Measurements from ENCODE around the gene EHD1. TPM values are rescaled to one million over a fixed set of nuclear protein-coding genes. Genes with fewer than 3 reads are reported as not detected.
A peak's percentile ranks its signal among the peaks of the same experiment; 100 is the strongest.

EHD1 gene
- total RNA-seq, 2 experiments from 2014 or later, result 71.0 to 73.6 TPM

- Mint-ChIP-seq H3K9me3 (ENCODE audit: low read depth) (no peaks in the 10 kb centered on the region), H3K36me3 (ENCODE audit: low read depth) (peaks cover 59% of the 10 kb centered on the region), H3K4me3 (peak overlapping the region; percentile 45), H3K4me1 (peaks cover 95% of the 10 kb centered on the region), H3K27me3 (no peaks in the 10 kb centered on the region), H3K27ac (peak overlapping the region; percentile 84)
- DNase-seq (peak; percentile 86), ATAC-seq (peak; percentile 22)
- ChIA-PET POLR2A (interaction anchor here (0.7 to 2.8 kb wide), 3 partner anchors 8 to 641 kb away, joined by 3 to 24 read pairs (median 5); no protein-coding TSS in a partner anchor), CTCF (interaction anchor here (0.6 to 15.7 kb wide), 6 partner anchors 9 to 644 kb away, joined by 3 to 377 read pairs (median 13); partner anchors contain the start of gene CDC42BPG)
- intact Hi-C loops (cut with DNase I, micrococcal nuclease), result loop anchor here (2.0 to 5.0 kb wide), 3 partner anchors 79 to 566 kb away; partner anchors contain the start of genes NEAT1 (in 1 of the 2) and SF1 (in 1 of the 2)
Observed at GRCh38 chr11:64856382-64857227, 21.8 kb downstream of the EHD1 start.

GRCh38 chr11:64855596-64856304 is 22.7 kb downstream of the EHD1 start:
- ATAC-seq (no peak), DNase-seq (peak; percentile 33)
- ChIA-PET POLR2A (interaction anchor here (0.7 to 2.8 kb wide), 4 partner anchors 9 to 641 kb away, joined by 3 to 24 read pairs (median 4); no protein-coding TSS in a partner anchor), CTCF (interaction anchor here (3.5 to 15.7 kb wide), 3 partner anchors 8 to 37 kb away, joined by 20 to 377 read pairs (median 89); partner anchors contain the start of gene CDC42BPG)
- H3K4me3 Mint-ChIP-seq, result peak overlapping the region; percentile 45
- peaks cover 54% of the 10 kb centered on the region for H3K36me3 Mint-ChIP-seq (ENCODE audit: low read depth)
- no peaks in the 10 kb centered on the region for H3K27me3 Mint-ChIP-seq
- no peaks in the 10 kb centered on the region for H3K9me3 Mint-ChIP-seq (ENCODE audit: low read depth)
- H3K27ac Mint-ChIP-seq, result peak overlapping the region; percentile 84
- H3K4me1 Mint-ChIP-seq, result peaks cover 95% of the 10 kb centered on the region
- intact Hi-C loops (cut with DNase I, micrococcal nuclease), result loop anchor here (2.0 to 5.0 kb wide), 3 partner anchors 78 to 567 kb away; partner anchors contain the start of genes NEAT1 (in 1 of the 2) and SF1 (in 1 of the 2)

- H3K4me3 Mint-ChIP-seq, result peak overlapping the region; percentile 45
- intact Hi-C loops (cut with DNase I, micrococcal nuclease), result loop anchor here (5.0 kb wide), 2 partner anchors 78 to 567 kb away; partner anchors contain the start of genes NEAT1 (in 1 of the 2) and SF1 (in 1 of the 2)
- H3K9me3 Mint-ChIP-seq (ENCODE audit: low read depth), result no peaks in the 10 kb centered on the region
Observed at GRCh38 chr11:64854534-64855502, 23.6 kb downstream of the EHD1 start.

DNA sequence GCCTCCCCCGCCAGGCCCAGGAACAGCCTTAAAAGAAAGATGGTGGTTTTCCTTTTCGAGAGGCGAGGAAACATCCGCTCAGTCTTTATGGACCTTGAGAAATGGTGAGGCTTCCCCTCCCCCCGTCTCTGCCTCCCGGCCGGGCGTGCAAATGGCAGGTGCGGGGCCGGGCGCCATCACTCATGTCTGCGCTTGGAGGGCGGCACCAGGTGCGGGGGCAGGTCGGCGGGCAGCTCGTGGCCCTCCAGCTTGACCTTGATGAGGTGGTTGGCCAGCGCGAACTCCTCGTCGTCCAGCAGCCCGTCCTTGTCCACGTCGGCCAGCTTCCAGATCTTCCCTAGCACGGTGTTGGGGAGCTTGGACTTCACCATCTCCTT is 24.3 kb downstream of the EHD1 start:
- Mint-ChIP-seq H3K36me3 (ENCODE audit: low read depth) (peaks cover 47% of the 10 kb centered on the region), H3K27me3 (no peaks in the 10 kb centered on the region), H3K27ac (no peak overlapping the region), H3K4me3 (no peak overlapping the region), H3K4me1 (peaks cover 91% of the 10 kb centered on the region), H3K9me3 (ENCODE audit: low read depth) (no peaks in the 10 kb centered on the region)
- DNase-seq, result no peak
- POLR2A ChIA-PET, result interaction anchor here (1.1 to 1.8 kb wide), 3 partner anchors 14 to 24 kb away, joined by 3 to 7 read pairs (median 6); partner anchors contain the start of gene EHD1
- CTCF ChIA-PET, result interaction anchor here (1.3 to 15.7 kb wide), 4 partner anchors 6 to 38 kb away, joined by 10 to 377 read pairs (median 50); partner anchors contain the start of gene CDC42BPG
- intact Hi-C loops (cut with DNase I, micrococcal nuclease), result no loop called here
- ATAC-seq, result no peak

More at GRCh38 chr11:64854534-64855502, 23.6 kb downstream of the EHD1 start:
- ATAC-seq (no peak), DNase-seq (peak; percentile 65)
- peaks cover 49% of the 10 kb centered on the region for H3K36me3 Mint-ChIP-seq (ENCODE audit: low read depth)
- H3K27ac Mint-ChIP-seq, result peak overlapping the region; percentile 84
- POLR2A ChIA-PET, result interaction anchor here (0.9 to 2.8 kb wide), 4 partner anchors 10 to 33 kb away, joined by 3 to 24 read pairs (median 5); partner anchors contain the start of gene EHD1
- peaks cover 93% of the 10 kb centered on the region for H3K4me1 Mint-ChIP-seq
- CTCF ChIA-PET, result interaction anchor here (2.5 to 15.7 kb wide), 4 partner anchors 7 to 38 kb away, joined by 10 to 377 read pairs (median 54); partner anchors contain the start of gene CDC42BPG
- H3K27me3 Mint-ChIP-seq, result no peaks in the 10 kb centered on the region

GRCh38 chr11:64853709-64854108 is 24.7 kb downstream of the EHD1 start:
- H3K36me3 Mint-ChIP-seq (ENCODE audit: low read depth), result peaks cover 44% of the 10 kb centered on the region
- peaks cover 91% of the 10 kb centered on the region for H3K4me1 Mint-ChIP-seq
- intact Hi-C loops (cut with DNase I, micrococcal nuclease), result loop anchor here in 1 of 2 experiments (2.0 kb wide), 1 partner anchor 15 kb away; no protein-coding TSS in a partner anchor
- H3K9me3 Mint-ChIP-seq (ENCODE audit: low read depth), result no peaks in the 10 kb centered on the region
- H3K27ac Mint-ChIP-seq, result no peak overlapping the region
- no peak overlapping the region for H3K4me3 Mint-ChIP-seq
- ATAC-seq (no peak), DNase-seq (peak; percentile 19)
- POLR2A ChIA-PET, result interaction anchor here (0.6 to 1.8 kb wide), 5 partner anchors 11 to 65 kb away, joined by 3 to 11 read pairs (median 6); partner anchors contain the start of gene EHD1
- no peaks in the 10 kb centered on the region for H3K27me3 Mint-ChIP-seq
- CTCF ChIA-PET, result interaction anchor here (1.3 to 15.7 kb wide), 7 partner anchors 6 to 62 kb away, joined by 6 to 377 read pairs (median 10); partner anchors contain the start of genes CDC42BPG and EHD1

GRCh38 chr11:64852804-64853509 is 25.5 kb downstream of the EHD1 start:
- DNase-seq (peak; percentile 29), ATAC-seq (no peak)
- Mint-ChIP-seq H3K27ac (peak overlapping the region; percentile 76), H3K36me3 (ENCODE audit: low read depth) (peaks cover 40% of the 10 kb centered on the region), H3K9me3 (ENCODE audit: low read depth) (no peaks in the 10 kb centered on the region), H3K4me3 (no peak overlapping the region), H3K4me1 (peaks cover 90% of the 10 kb centered on the region), H3K27me3 (no peaks in the 10 kb centered on the region)
- ChIA-PET CTCF (interaction anchor here (0.6 to 15.7 kb wide), 12 partner anchors 8 to 462 kb away, joined by 3 to 377 read pairs (median 6); partner anchors contain the start of gene EHD1), POLR2A (interaction anchor here (0.5 to 1.8 kb wide), 7 partner anchors 12 to 284 kb away, joined by 3 to 11 read pairs (median 4); partner anchors contain the start of gene EHD1)
- intact Hi-C loops (cut with DNase I, micrococcal nuclease), result loop anchor here in 1 of 2 experiments (2.0 kb wide), 1 partner anchor 16 kb away; no protein-coding TSS in a partner anchor

- H3K27ac Mint-ChIP-seq, result peak overlapping the region; percentile 76
- intact Hi-C loops (cut with DNase I, micrococcal nuclease), result loop anchor here in 1 of 2 experiments (2.0 kb wide), 1 partner anchor 17 kb away; no protein-coding TSS in a partner anchor
- peak overlapping the region; percentile 11 for H3K4me3 Mint-ChIP-seq
- H3K9me3 Mint-ChIP-seq (ENCODE audit: low read depth), result no peaks in the 10 kb centered on the region
- H3K27me3 Mint-ChIP-seq, result no peaks in the 10 kb centered on the region
- peak; percentile 44 for DNase-seq
- peaks cover 91% of the 10 kb centered on the region for H3K4me1 Mint-ChIP-seq
- CTCF ChIA-PET, result interaction anchor here (1.1 to 15.7 kb wide), 8 partner anchors 5 to 265 kb away, joined by 3 to 377 read pairs (median 9); partner anchors contain the start of gene ZNHIT2
- POLR2A ChIA-PET, result interaction anchor here (1.0 to 1.8 kb wide), 2 partner anchors 8 to 9 kb away, joined by 3 to 14 read pairs; no protein-coding TSS in a partner anchor
- ATAC-seq, result no peak
- H3K36me3 Mint-ChIP-seq (ENCODE audit: low read depth), result peaks cover 35% of the 10 kb centered on the region
Observed at GRCh38 chr11:64851831-64852351, 26.5 kb downstream of the EHD1 start.

GRCh38 chr11:64850979-64851567 is 27.3 kb downstream of the EHD1 start:
- DNase-seq (peak; percentile 81), ATAC-seq (peak; percentile 52)
- intact Hi-C loops (cut with DNase I, micrococcal nuclease), result no loop called here
- H3K4me3 Mint-ChIP-seq, result peak overlapping the region; percentile 11
- H3K4me1 Mint-ChIP-seq, result peaks cover 83% of the 10 kb centered on the region
- POLR2A ChIA-PET, result interaction anchor here (0.6 to 1.8 kb wide), 5 partner anchors 9 to 86 kb away, joined by 3 to 14 read pairs (median 3); no protein-coding TSS in a partner anchor
- peaks cover 28% of the 10 kb centered on the region for H3K36me3 Mint-ChIP-seq (ENCODE audit: low read depth)
- no peaks in the 10 kb centered on the region for H3K9me3 Mint-ChIP-seq (ENCODE audit: low read depth)
- no peaks in the 10 kb centered on the region for H3K27me3 Mint-ChIP-seq
- CTCF ChIA-PET, result interaction anchor here (0.6 to 15.7 kb wide), 12 partner anchors 6 to 349 kb away, joined by 3 to 377 read pairs (median 5); partner anchors contain the start of gene ZNHIT2
- peak overlapping the region; percentile 76 for H3K27ac Mint-ChIP-seq

Data from activated CD4-positive, alpha-beta T cell treated with anti-CD3 and anti-CD28 coated beads for 36 hours (primary cell).